Cardiac septum (tissue), 1 donor: ENCODE results near the gene GNA14. TPM values are rescaled to one million over a fixed set of nuclear protein-coding genes. Genes with fewer than 3 reads are reported as not detected.
"Not testable (repeated sequence)": the region's sequence is repeated elsewhere in the genome, so short reads cannot be mapped to it uniquely, and the experiment has no call there.

ENCODE experiments used
- DNase-seq: peaks from one replicate; pipeline ENCODE4 v3.0.0-alpha.2; 2020; ENCODE audit warnings: low spot score
- intact Hi-C: fragments of 100-400 bp; cut with DNase I; formaldehyde crosslinking; loops from one replicate; pipeline ENCODE4 v1.14.0; 2022
- total RNA-seq: library from RNA; stranded (reverse); fragmentation: NEBNext Ultra II Directional; extraction: Animal tissue kit (Norgen Biotek cat#: 25700); gene quantifications from one replicate; pipeline ENCODE4 v1.2.1, GENCODE V29; 2021
- donor health status: DM: no; HTN: no; CAD: no.

Gene GNA14
- total RNA-seq, 1 donor from 2014 or later, result 2.7 TPM

DNA sequence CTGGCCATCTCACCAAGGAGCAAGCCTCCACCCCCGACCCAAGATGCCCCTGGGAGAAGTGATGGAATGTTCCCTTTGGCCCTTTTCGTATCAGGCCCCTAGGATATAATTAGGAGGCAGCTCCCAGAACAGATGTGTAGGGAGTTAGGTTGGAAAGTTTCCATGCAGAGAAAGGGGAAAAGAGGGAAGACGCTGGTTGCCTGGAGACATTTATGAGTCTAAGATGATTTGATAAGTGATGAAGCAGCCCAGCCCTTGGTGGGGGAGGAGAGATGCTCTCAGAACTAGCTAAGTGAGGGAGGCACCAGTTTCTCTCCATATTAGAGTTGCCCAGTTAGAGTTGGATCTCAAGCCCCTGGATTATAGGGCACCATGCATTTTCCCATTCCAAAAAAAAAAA is 137.5 kb downstream of the GNA14 start:
- intact Hi-C loops, result loop anchor here (10.0 kb wide), 1 partner anchor 134 kb away; the partner anchor contains the start of gene GNA14
- DNase-seq, result no peak

DNA sequence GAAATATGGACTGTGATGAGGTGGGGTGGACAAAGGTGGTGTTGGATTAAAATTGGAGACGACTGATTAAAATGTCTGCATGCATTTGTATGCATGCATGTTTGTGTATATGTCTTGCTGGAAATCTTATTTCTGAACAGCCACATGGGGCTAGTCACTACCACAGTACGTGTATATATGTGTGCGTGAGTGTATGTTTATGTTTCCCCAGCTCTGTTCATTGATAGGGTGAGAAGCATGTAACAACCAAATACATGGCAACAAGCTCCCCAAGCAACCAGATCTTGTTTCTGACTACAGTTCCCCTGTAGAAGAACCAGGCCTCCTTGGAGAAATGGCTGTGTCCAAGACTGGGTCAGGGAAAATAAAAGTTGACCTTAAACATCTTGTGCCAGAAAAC is 139.7 kb downstream of the GNA14 start:
- intact Hi-C loops, result no loop called here

DNA sequence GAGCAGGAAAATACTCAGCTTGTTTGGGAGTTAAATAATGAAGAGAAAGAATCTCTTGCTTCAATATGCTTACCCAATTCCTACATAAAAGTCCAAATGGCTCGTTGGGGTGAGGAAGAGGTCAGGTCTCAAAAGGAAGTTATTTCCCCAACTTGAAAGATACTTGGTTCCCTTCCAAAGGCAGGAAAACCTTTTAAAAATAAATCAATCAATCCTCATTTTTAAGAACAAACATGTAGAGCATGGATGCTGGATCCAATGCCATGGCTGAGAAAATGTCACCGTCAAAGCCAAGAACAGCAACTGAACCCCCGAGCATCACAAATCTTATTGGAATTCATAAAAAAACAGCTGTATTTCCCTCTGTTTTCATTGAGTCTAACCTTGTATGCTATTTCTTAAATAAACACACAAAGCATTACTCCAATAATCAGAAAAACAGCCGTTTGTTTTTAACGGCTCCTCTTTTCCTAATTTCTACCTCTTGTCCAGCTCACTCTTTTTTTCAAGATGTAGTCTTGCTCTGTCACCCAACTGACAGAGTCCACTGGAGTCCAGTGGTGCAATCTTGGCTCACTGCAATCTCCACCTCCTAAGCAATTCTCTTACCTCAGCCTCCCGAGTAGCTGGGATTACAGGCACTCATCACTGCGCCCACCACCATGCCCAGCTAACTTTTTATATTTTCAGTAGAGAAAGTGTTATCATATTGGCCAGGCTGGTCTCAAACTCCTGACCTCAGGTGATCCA is 140.7 kb downstream of the GNA14 start:
- no peak for DNase-seq
- intact Hi-C loops, result no loop called here

More for the DNA sequence above, 139.7 kb downstream of the GNA14 start:
- DNase-seq, result no peak

- intact Hi-C loops, result no loop called here
- DNase-seq, result no peak
Measured at GRCh38 chr9:77505232-77505631, 142.9 kb downstream of the GNA14 start.

GRCh38 chr9:77502568-77502967 is 145.6 kb downstream of the GNA14 start:
- no peak for DNase-seq
- intact Hi-C loops, result no loop called here

DNA sequence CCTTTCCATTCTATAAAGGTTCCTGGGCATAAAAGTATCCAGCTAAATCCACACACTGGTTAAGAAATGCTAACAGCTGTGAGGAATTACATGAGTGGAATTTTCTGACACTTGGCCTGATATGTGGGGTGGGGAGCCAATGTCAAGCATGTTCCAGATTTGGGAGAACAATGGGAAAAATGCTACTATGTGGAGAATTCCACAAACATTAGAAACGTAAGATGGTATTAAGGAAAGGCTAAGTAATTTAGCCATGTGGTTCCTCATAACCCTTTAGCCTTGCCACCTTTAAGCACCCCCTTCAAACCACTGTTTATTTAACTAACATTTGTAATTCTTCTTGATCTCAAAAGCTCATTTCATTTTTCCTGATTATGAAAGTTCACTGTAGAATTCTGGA is 149.2 kb downstream of the GNA14 start:
- intact Hi-C loops, result no loop called here
- no peak for DNase-seq

DNA sequence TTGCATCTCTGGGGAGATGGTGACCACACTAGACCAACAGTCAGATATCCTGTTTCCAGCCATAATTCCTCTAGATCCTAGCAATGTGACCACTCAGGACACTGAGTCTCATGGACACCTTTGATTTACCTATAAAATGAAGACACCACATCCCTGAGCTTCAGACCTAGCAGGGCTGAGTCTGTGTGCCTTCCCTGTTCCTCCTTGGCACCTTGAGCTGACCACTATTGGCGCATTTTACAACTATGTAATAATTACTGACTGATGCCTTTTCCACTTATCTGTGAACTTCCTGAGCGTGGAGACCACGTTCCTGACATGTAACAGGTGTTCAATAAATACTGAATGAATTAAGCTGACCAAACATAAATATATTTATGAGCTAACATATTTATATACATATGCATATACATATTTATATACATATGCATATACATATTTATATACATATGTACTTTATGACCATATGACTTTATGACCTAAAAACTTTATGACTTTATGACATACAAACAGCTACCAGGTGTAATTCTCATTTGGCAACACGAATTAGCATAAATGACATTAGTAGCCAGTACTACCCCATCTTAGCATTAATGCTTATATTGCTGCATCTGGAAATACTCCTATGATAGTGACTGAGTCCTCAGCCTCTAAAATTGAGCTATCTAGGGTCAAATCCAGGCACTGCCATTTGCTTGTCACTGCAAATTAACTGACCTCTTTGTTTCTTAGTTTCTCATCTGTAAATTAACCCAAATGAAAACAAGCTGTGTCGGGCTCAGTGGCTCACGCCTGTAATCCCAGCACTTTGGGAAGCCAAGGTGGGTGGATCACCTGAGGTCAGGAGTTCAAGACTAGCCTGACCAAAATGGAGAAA is 150.6 kb downstream of the GNA14 start:
- intact Hi-C loops, result no loop called here

GRCh38 chr9:77495834-77496671 is 152.1 kb downstream of the GNA14 start:
- no peak for DNase-seq
- intact Hi-C loops, result no loop called here

More for the DNA sequence above, 150.6 kb downstream of the GNA14 start:
- DNase-seq, result no peak

- intact Hi-C loops, DNase-seq: not testable (repeated sequence)
Measured at GRCh38 chr9:77490279-77490678, 157.8 kb downstream of the GNA14 start.

- DNase-seq, intact Hi-C loops: not testable (repeated sequence)
Measured at GRCh38 chr9:77489405-77490163, 158.5 kb downstream of the GNA14 start.

- no peak for DNase-seq
- intact Hi-C loops, result no loop called here
Measured at GRCh38 chr9:77488439-77489126, 159.5 kb downstream of the GNA14 start.

DNA sequence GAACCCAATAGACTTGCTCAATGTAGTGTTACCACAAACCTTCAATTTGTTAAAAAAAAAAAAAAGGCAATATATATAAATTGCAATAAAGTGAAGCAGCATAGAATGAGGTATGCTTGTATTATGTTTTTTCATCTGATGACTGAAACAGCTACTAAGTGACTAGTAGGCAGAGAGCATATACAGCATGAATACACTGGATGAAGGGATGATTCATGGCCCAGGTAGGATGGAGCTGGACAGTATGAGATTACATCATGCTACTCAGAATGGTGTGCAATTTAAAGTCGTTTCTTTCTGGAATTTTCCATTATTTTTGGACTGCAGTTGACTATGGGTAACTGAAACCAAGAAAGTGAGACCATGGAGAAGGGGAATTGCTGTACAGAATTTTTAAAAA is 161.2 kb downstream of the GNA14 start:
- intact Hi-C loops, result no loop called here
- no peak for DNase-seq

DNA sequence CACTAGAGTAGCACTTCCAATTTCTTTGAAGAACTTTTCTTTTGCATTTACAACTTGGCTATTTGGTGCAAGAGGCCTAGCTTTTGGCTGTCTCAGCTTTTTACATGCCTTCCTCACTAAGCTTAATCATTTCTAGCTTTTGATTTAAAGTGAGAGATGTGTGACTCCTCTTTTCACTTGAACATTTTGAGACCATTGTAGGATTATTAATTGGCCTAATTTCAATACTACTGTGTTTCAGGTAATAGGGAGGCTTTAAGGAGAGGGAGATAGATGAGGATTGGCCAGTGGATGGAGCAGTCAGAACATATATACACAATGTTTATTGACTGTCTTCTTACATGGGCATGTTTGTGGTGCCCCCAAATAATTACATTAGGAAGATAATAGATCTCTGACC is 161.7 kb downstream of the GNA14 start:
- intact Hi-C loops, result no loop called here
- DNase-seq, result no peak

DNA sequence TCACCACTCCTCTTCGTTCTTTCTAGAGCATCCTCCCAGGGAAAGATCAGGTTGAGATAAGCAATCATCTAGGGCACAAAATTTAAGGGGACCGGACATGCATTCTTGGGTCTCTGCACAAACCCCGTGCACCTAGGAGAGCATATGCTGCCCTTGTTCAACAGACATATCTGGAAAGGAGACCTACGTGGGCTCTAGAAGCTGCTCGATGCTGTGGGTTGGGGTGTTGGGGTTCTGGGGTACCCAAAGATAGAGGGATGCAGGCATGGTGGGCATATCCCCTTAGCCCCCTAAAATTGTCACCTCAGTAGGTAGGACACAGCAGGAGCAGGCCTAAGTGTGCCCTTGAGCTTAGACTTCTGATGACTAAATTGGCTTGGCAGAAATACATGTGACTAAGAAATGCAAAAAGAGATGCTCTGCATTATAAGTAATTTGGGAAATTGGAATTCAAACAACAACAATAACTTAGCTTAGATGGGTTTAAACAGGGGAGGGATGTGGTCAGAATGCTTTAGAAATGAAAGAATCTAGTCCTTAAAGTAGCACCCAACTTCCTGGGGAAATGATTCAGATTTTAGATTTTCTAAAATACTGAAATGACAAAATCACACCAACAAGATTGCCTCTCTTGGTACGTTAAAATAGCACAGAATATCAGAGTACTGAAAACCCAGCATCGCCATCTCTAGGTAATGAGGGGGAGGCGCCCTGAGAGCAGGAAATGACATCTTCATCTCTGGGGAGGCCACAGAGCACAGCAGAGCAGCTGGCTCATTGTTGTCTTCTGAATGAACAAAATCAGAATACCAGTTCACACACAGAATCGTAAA is 172.3 kb downstream of the GNA14 start:
- no peak for DNase-seq
- intact Hi-C loops, result no loop called here

DNA sequence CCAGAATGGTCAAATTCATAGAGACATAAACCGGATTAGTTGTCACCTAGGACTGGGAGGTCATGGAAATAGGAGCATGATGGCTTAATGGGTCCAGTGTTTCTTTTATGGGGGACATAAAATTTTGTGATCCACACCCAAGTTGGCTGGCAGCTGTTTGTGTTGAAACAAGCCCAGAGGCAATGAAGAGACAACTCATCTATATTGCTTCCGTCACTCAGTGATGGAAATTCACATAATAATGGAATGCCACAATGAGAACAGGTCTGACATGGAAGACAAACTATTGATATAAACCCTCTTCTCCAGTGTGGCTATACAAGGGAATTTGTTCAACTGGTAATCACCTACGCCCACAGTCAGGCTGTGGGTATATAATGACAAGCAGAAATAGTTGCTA is 173.2 kb downstream of the GNA14 start:
- intact Hi-C loops, result no loop called here
- no peak for DNase-seq

DNA sequence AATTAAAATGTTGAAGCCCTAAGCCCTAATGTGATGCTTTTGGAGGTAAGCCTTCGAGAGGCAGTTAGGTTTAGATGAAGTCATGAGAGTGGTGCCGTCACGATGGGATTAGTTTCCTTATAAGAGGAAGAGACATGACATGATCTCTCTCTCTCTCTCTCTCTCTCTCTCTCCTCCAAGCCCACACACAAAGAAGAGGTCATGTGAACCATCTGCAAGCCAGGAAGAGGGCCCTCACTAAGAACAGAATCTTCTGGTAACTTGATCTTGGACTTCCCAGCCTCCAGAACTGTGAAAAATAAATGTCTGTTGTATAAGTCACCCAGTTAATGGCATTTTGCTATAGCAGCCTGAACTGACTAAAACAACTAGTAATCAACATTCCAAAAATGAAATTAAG is 175.5 kb downstream of the GNA14 start:
- no peak for DNase-seq
- intact Hi-C loops, result no loop called here

DNA sequence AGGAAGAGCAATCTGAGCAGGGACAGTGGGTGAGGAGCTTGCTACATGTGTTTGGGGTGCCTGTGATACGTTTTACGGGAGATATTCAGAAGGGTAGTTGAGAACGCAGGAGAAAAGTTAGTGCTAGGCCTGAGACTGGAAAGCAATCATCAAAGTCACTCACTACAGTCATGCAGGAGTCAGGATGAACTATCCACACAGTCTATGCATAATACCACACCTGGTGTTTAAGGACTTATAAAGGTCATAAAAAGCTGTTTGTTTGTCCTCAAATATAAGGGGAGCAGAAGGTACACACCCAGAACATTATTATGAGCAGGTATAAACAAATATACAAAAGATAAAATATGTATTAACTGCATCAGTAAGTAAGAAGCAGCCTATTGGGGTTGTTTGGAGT is 176.6 kb downstream of the GNA14 start:
- DNase-seq, result no peak
- intact Hi-C loops, result no loop called here
